Measurements from ENCODE around the gene CDNF. TPM values are rescaled to one million over a fixed set of nuclear protein-coding genes. Genes with fewer than 3 reads are reported as not detected.
A peak's percentile ranks its signal among the peaks of the same experiment; 100 is the strongest.

The CDNF gene
- polyA plus RNA-seq, 1 donor (not counting 4 experiments of a cell fraction or from before 2014, with no cell fraction given): 1.4 TPM

DNA sequence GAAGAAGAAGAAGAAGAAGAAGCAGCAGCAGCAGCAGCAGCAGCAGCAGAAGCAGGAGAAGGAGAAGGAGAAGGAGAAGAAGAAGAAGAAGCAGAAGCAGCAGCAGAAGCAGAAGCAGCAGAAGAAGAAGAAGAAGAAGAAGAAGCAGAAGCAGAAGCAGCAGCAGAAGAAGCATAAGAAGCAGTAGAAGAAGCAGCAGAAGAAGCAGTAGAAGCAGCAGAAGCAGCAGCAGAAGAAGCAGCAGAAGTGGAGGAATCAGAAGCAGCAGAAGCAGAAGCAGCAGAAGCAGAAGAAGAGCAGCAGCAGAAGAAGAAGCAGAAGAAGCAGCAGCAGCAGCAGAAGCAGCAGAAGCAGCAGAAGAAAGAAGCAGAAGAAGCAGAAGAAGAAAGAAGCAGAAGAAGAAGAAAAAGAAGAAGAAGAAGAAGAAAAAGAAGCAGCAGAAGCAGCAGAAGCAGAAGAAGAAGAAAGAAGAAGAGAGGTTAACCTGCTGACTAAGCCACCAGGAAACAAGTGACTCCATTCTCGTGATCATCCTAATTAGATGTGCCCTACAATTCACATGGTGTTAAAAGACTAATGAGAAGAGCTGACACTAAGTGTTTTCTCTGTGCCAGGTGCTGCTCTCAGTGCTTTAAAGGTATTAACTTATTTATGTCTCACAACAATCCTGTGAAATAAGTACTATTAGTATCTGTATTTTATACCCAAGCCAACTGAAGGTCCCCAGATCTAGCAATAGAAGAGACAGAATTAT, 11.6 kb downstream of the CDNF start:
- Histone ChIP-seq H3K9me1 (ENCODE audit: control insufficient read depth, extremely low read depth, insufficient read depth, low read length) (no peaks in the 10 kb centered on the region), H3K79me2 (ENCODE audit: control insufficient read depth, insufficient read depth, low read length) (no peaks in the 10 kb centered on the region), H3K4me3 (ENCODE audit: control insufficient read depth in 2 of 3, extremely low read depth in 1 of 3, insufficient read depth in 2 of 3, low read depth in 1 of 3, low read length in 3 of 3) (no peak overlapping the region), H3K4me1 (ENCODE audit: control insufficient read depth, extremely low read depth, insufficient read depth, low read length) (no peaks in the 10 kb centered on the region), H3K27me3 (ENCODE audit: control insufficient read depth, extremely low read depth, insufficient read depth, low read length) (no peaks in the 10 kb centered on the region), H3K9me3 (ENCODE audit: control insufficient read depth, low read depth, low read length) (no peaks in the 10 kb centered on the region), H3K36me3 (ENCODE audit: control insufficient read depth in 2 of 2, extremely low read depth in 1 of 2, insufficient read depth in 2 of 2, low read length in 2 of 2) (no peaks in the 10 kb centered on the region), H3K4me2 (ENCODE audit: control insufficient read depth, extremely low read depth, insufficient read depth, low read depth, low read length) (no peak overlapping the region), H3K27ac (ENCODE audit: control insufficient read depth, insufficient read depth, low read length) (no peak overlapping the region), H3K9ac (ENCODE audit: control insufficient read depth, extremely low read depth, insufficient read depth, low read length) (no peak overlapping the region), H4K20me1 (ENCODE audit: control insufficient read depth, extremely low read depth, insufficient read depth, low read length) (no peaks in the 10 kb centered on the region), H2AFZ (ENCODE audit: control insufficient read depth, low read length) (no peak overlapping the region)
- TF ChIP-seq, protein P1, sequence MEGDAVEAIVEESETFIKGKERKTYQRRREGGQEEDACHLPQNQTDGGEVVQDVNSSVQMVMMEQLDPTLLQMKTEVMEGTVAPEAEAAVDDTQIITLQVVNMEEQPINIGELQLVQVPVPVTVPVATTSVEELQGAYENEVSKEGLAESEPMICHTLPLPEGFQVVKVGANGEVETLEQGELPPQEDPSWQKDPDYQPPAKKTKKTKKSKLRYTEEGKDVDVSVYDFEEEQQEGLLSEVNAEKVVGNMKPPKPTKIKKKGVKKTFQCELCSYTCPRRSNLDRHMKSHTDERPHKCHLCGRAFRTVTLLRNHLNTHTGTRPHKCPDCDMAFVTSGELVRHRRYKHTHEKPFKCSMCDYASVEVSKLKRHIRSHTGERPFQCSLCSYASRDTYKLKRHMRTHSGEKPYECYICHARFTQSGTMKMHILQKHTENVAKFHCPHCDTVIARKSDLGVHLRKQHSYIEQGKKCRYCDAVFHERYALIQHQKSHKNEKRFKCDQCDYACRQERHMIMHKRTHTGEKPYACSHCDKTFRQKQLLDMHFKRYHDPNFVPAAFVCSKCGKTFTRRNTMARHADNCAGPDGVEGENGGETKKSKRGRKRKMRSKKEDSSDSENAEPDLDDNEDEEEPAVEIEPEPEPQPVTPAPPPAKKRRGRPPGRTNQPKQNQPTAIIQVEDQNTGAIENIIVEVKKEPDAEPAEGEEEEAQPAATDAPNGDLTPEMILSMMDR (optimal IDR thresholded peaks at IDR 0.05 in 1 of 3, IDR thresholded peaks at IDR 0.05 in 1 of 3, conservative IDR thresholded peaks at IDR 0.05 in 1 of 3; ENCODE audit: extremely low read depth in 1 of 3, insufficient read depth in 2 of 3, low read length in 3 of 3): no peak
- TF ChIP-seq EZH2 (IDR thresholded peaks at IDR 0.05; ENCODE audit: low read length): no peak
- no peak for FAIRE-seq
- dilution Hi-C loops (cut with MboI; ENCODE audit: extremely low pct_ligation_motif_present, low sequenced_read_pairs): no loop called here
- no peak for DNase-seq (ENCODE audit: low read depth, low spot score)

DNA sequence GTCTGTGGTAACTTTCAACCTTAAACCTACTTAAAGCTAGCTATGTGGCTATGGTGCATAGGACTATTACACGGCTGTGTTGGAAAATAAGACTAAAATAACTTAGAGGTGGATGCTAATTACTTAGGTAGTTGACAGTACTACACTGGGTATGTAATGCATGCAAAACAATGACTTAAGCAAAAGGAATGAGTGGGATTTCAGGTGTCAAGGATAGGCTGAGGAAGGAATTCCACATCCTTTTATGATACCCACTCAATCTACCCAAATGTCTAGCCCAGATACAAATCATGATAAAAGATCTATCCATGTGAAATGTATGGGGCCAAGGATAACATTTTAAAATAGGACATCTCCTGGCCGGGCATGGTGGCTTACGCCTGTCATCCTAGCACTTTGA, 13.9 kb downstream of the CDNF start:
- no peaks in the 10 kb centered on the region for H3K79me2 ChIP-seq (ENCODE audit: control insufficient read depth, insufficient read depth, low read length)
- H3K27ac ChIP-seq (ENCODE audit: control insufficient read depth, insufficient read depth, low read length): no peak overlapping the region
- dilution Hi-C loops (cut with MboI; ENCODE audit: extremely low pct_ligation_motif_present, low sequenced_read_pairs): no loop called here
- H3K9me3 ChIP-seq (ENCODE audit: control insufficient read depth, low read depth, low read length): no peaks in the 10 kb centered on the region
- H3K27me3 ChIP-seq (ENCODE audit: control insufficient read depth, extremely low read depth, insufficient read depth, low read length): no peaks in the 10 kb centered on the region
- no peak for DNase-seq (ENCODE audit: low read depth, low spot score)
- no peak overlapping the region for H3K4me3 ChIP-seq (ENCODE audit: control insufficient read depth in 2 of 3, extremely low read depth in 1 of 3, insufficient read depth in 2 of 3, low read depth in 1 of 3, low read length in 3 of 3)
- no peaks in the 10 kb centered on the region for H4K20me1 ChIP-seq (ENCODE audit: control insufficient read depth, extremely low read depth, insufficient read depth, low read length)
- peaks cover 11% of the 10 kb centered on the region for H3K4me1 ChIP-seq (ENCODE audit: control insufficient read depth, extremely low read depth, insufficient read depth, low read length)
- H3K4me2 ChIP-seq (ENCODE audit: control insufficient read depth, extremely low read depth, insufficient read depth, low read depth, low read length): no peak overlapping the region
- H2AFZ ChIP-seq (ENCODE audit: control insufficient read depth, low read length): no peak overlapping the region
- TF ChIP-seq, protein P1 (optimal IDR thresholded peaks at IDR 0.05 in 1 of 3, IDR thresholded peaks at IDR 0.05 in 1 of 3, conservative IDR thresholded peaks at IDR 0.05 in 1 of 3; ENCODE audit: extremely low read depth in 1 of 3, insufficient read depth in 2 of 3, low read length in 3 of 3): no peak
- no peak for TF ChIP-seq EZH2 (IDR thresholded peaks at IDR 0.05; ENCODE audit: low read length)
- peak; percentile 9 for FAIRE-seq
- H3K9me1 ChIP-seq (ENCODE audit: control insufficient read depth, extremely low read depth, insufficient read depth, low read length): no peaks in the 10 kb centered on the region
- H3K9ac ChIP-seq (ENCODE audit: control insufficient read depth, extremely low read depth, insufficient read depth, low read length): no peak overlapping the region
- no peaks in the 10 kb centered on the region for H3K36me3 ChIP-seq (ENCODE audit: control insufficient read depth in 2 of 2, extremely low read depth in 1 of 2, insufficient read depth in 2 of 2, low read length in 2 of 2)
